HepG2 (cell line): ENCODE measurements around the gene LINC00237. TPM values are rescaled to one million over a fixed set of nuclear protein-coding genes. Genes with fewer than 3 reads are reported as not detected.

Source experiments
- CBX5 ChIP-seq: sonication (generic); formaldehyde crosslinking; IDR thresholded peaks from 2 replicates; pipeline ENCODE4 v1.4.0; 2020; ENCODE audit warnings: missing genetic modification reagents, borderline replicate concordance
- CHD4 ChIP-seq: fragments of 200-600 bp; sonication (generic); IDR thresholded peaks from 2 replicates; pipeline ENCODE4 v1.7.0; 2017; ENCODE audit warnings: mild to moderate bottlenecking, low read length, borderline replicate concordance
- DMTF1 ChIP-seq: sonication (generic); formaldehyde crosslinking; IDR thresholded peaks from 2 replicates; pipeline ENCODE4 v1.4.0; 2020; ENCODE audit warnings: mild to moderate bottlenecking, missing genetic modification reagents
- EED ChIP-seq: sonication (generic); formaldehyde crosslinking; IDR thresholded peaks from 2 replicates; pipeline ENCODE4 v1.5.0; 2020; ENCODE audit warnings: mild to moderate bottlenecking, missing genetic modification reagents
- FOXO1 ChIP-seq: sonication (generic); formaldehyde crosslinking; IDR thresholded peaks from 2 replicates; pipeline ENCODE4 v1.4.0; 2020; ENCODE audit warnings: missing genetic modification reagents
- POGZ ChIP-seq: sonication (generic); formaldehyde crosslinking; IDR thresholded peaks from 2 replicates; pipeline ENCODE4 v1.4.0; 2020; ENCODE audit warnings: mild to moderate bottlenecking, missing genetic modification reagents
- RAD21 ChIP-seq: fragments of 450-650 bp; formaldehyde crosslinking; IDR thresholded peaks from 2 replicates; pipeline ENCODE4 v1.5.0; 2020; ENCODE audit warnings: mild to moderate bottlenecking
- SAP130 ChIP-seq: IDR thresholded peaks from 2 replicates; pipeline ENCODE4 v1.6.1; 2016; ENCODE audit warnings: low read depth
- ZNF274 ChIP-seq: sonication (generic); formaldehyde crosslinking; IDR thresholded peaks from 2 replicates; pipeline ENCODE4 v1.5.1; 2020; ENCODE audit warnings: mild to moderate bottlenecking, missing genetic modification reagents
- ZNF574 ChIP-seq: sonication (generic); formaldehyde crosslinking; IDR thresholded peaks from 2 replicates; pipeline ENCODE4 v1.4.0; 2020; ENCODE audit warnings: missing genetic modification reagents
- ZNF703 ChIP-seq: sonication (generic); formaldehyde crosslinking; IDR thresholded peaks from 2 replicates; pipeline ENCODE4 v1.5.1; 2020; ENCODE audit warnings: missing genetic modification reagents, mild to moderate bottlenecking, moderate library complexity, borderline replicate concordance
- ZNF709 ChIP-seq: sonication (generic); formaldehyde crosslinking; IDR thresholded peaks from 2 replicates; pipeline ENCODE4 v1.5.0; 2020; ENCODE audit warnings: mild to moderate bottlenecking, missing genetic modification reagents
- ZNF772 ChIP-seq: sonication (generic); formaldehyde crosslinking; IDR thresholded peaks from 2 replicates; pipeline ENCODE4 v1.5.0; 2020; ENCODE audit warnings: mild to moderate bottlenecking, missing genetic modification reagents
- polyA plus RNA-seq, 8 experiments: library from polyadenylated mRNA; depleted of rRNA in 3 of 8; stranded (reverse) in 7 of 8; unstranded in 1 of 8; fragments of >200 nt; fragmentation: Illumina TruSeq in 4 of 8; extraction: Trizol in 4 of 8; gene quantifications; 2 replicates each; pipeline versions ENCODE4 v1.2.1 to v1.2.3, GENCODE V29; 2011 to 2016; ENCODE audit warnings: low read depth in 4 of 8, missing spikeins in 1 of 8, mixed read lengths in 1 of 8; ENCODE audit not compliant: insufficient read depth in 1 of 8
- total RNA-seq, 5 experiments: library from RNA; depleted of rRNA; stranded (reverse); fragments of >200 nt; fragmentation: Illumina TruSeq; extraction: Trizol; gene quantifications; 2 replicates each; pipeline ENCODE4 v1.2.3, GENCODE V29; 2016; ENCODE audit warnings: low read depth in 1 of 5
- TF ChIP-seq, protein P1 (sequence below): IDR thresholded peaks from 2 replicates; pipeline ENCODE4 v1.4.0; 2020; ENCODE audit warnings: mild to moderate bottlenecking, missing genetic modification reagents
- TF ChIP-seq, protein P2 (sequence below): IDR thresholded peaks from 2 replicates; pipeline ENCODE4 v1.6.1; 2016; ENCODE audit warnings: low read depth
- TF ChIP-seq, protein P3 (sequence below): sonication (generic); formaldehyde crosslinking; IDR thresholded peaks from 2 replicates; pipeline ENCODE4 v1.8.1; 2023; ENCODE audit warnings: missing genetic modification reagents, mild to moderate bottlenecking, borderline replicate concordance

The LINC00237 gene
- total and polyA plus RNA-seq, 2 of the 13 experiments (the other 11 are each of a cell fraction or from before 2014, with no cell fraction given), result not detected

DNA sequence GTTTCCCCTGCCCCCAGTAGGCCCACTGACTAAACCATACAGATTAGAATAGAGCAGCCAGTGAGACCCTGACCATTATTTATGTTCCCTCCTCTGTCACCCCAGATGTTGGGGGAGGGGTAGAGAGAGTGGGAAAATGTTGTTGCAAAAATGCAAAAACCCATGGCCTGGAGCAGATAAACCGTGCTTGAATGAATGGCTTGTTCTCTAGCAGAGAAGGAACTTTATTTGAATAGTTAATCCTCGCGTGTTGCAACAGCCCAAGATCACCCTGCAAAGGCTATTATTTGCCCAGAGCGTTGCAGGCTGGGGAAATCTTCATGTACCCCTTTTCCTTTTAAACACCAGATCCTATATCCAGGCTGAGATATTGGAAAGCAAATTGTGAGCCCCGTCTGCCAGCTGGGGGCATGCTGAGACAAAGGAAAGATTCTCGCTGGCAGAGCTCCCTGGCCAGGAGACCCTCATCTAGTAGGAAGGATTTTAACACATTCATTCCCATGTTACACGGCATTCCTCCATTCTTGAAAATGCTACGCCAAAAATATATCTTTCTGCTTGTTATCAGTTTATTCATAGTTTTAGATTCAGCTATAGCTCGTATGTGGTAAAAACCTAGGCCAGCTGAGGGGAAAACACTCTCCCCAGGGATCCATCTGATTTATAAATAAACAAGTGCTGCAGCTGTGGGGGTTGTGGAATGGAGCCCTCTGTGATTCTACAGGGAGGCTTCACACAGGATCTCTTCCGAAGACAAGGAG, 53.0 kb downstream of the LINC00237 start (continued):
- TF ChIP-seq, protein P1, sequence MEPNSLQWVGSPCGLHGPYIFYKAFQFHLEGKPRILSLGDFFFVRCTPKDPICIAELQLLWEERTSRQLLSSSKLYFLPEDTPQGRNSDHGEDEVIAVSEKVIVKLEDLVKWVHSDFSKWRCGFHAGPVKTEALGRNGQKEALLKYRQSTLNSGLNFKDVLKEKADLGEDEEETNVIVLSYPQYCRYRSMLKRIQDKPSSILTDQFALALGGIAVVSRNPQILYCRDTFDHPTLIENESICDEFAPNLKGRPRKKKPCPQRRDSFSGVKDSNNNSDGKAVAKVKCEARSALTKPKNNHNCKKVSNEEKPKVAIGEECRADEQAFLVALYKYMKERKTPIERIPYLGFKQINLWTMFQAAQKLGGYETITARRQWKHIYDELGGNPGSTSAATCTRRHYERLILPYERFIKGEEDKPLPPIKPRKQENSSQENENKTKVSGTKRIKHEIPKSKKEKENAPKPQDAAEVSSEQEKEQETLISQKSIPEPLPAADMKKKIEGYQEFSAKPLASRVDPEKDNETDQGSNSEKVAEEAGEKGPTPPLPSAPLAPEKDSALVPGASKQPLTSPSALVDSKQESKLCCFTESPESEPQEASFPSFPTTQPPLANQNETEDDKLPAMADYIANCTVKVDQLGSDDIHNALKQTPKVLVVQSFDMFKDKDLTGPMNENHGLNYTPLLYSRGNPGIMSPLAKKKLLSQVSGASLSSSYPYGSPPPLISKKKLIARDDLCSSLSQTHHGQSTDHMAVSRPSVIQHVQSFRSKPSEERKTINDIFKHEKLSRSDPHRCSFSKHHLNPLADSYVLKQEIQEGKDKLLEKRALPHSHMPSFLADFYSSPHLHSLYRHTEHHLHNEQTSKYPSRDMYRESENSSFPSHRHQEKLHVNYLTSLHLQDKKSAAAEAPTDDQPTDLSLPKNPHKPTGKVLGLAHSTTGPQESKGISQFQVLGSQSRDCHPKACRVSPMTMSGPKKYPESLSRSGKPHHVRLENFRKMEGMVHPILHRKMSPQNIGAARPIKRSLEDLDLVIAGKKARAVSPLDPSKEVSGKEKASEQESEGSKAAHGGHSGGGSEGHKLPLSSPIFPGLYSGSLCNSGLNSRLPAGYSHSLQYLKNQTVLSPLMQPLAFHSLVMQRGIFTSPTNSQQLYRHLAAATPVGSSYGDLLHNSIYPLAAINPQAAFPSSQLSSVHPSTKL (CRISPR knock-in tag), result peak; percentile 93
- TF ChIP-seq DMTF1 (CRISPR knock-in tag) (no peak), ZNF274 (no peak), CHD4 (peak; percentile 69; the same call in 1 of the 2 replicates), ZNF772 (peak; percentile 79), FOXO1 (CRISPR knock-in tag) (peak; percentile 40; the same call in 1 of the 2 replicates), SAP130 (peak; percentile 71), ZNF709 (CRISPR knock-in tag) (no peak), EED (CRISPR knock-in tag) (no peak), RAD21 (CRISPR knock-in tag) (peak; percentile 43; the same call in 1 of the 2 replicates), ZNF703 (CRISPR knock-in tag) (no peak), CBX5 (CRISPR knock-in tag) (peak; percentile 66; the same call in 1 of the 2 replicates), POGZ (CRISPR knock-in tag) (peak; percentile 57; the same call in 1 of the 2 replicates), ZNF574 (CRISPR knock-in tag) (peak; percentile 47)
- TF ChIP-seq, protein P2, sequence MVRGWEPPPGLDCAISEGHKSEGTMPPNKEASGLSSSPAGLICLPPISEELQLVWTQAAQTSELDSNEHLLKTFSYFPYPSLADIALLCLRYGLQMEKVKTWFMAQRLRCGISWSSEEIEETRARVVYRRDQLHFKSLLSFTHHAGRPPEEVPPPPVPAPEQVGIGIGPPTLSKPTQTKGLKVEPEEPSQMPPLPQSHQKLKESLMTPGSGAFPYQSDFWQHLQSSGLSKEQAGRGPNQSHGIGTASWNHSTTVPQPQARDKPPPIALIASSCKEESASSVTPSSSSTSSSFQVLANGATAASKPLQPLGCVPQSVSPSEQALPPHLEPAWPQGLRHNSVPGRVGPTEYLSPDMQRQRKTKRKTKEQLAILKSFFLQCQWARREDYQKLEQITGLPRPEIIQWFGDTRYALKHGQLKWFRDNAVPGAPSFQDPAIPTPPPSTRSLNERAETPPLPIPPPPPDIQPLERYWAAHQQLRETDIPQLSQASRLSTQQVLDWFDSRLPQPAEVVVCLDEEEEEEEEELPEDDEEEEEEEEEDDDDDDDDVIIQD (CRISPR knock-in tag), result no peak
- TF ChIP-seq, protein P3, sequence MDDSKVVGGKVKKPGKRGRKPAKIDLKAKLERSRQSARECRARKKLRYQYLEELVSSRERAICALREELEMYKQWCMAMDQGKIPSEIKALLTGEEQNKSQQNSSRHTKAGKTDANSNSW, result 0 out of 2 replicates have a peak, but pooled peaks have one; percentile 47
